ENCODE measurements around the gene OLFM2. TPM values are rescaled to one million over a fixed set of nuclear protein-coding genes. Genes with fewer than 3 reads are reported as not detected.
A peak's percentile ranks its signal among the peaks of the same experiment; 100 is the strongest.

Gene OLFM2
- total RNA-seq, 4 donors from 2014 or later, result 51.5 to 114 (median 101) TPM

- H3K9me3 ChIP-seq, result no peaks in the 10 kb centered on the region
- TF ChIP-seq EP300 (IDR thresholded peaks at IDR 0.05) (no peak), CTCF (IDR thresholded peaks at IDR 0.05) (no peak), POLR2A (IDR thresholded peaks at IDR 0.05) (no peak), POLR2AphosphoS5 (IDR thresholded peaks at IDR 0.05) (no peak)
- H3K4me3 ChIP-seq, result no peak overlapping the region
- H3K4me1 ChIP-seq, result peaks cover 7% of the 10 kb centered on the region
- no peaks in the 10 kb centered on the region for H3K36me3 ChIP-seq
- no peaks in the 10 kb centered on the region for H3K27me3 ChIP-seq
- DNase-seq (ENCODE audit: low spot score in 2 of 2), result no peak
- 75% methylated on average over 3 of the region's 6 CpGs for WGBS
- H3K27ac ChIP-seq, result no peak overlapping the region
These were observed 44.5 kb downstream of the OLFM2 start for GRCh38 chr19:9891609-9892373.

DNA sequence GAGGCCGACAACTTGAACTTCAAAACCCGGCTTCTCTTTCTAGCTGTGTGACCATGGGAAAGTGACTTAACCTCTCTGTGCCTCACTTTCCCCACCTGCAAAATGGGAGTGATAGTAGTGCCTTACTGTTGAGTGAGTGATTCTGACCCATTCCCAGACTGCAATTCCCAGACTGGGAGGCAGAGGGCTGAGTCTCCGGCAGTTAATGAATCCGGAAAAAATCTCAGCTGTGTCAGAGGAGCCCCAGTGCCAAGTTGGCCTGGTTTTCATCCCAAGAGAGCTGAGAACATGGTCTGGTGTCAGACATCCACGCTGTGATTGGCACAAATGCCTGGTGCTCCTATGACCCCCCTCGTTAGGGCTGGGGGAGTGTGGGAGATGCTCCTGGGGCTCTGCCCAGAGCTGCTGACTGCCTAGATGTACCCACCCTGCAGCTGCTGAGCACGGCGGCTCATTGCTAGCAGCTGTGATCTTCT is 51.2 kb downstream of the OLFM2 start:
- Histone ChIP-seq H3K27ac (no peak overlapping the region), H3K36me3 (no peaks in the 10 kb centered on the region), H3K4me1 (peaks cover 5% of the 10 kb centered on the region), H3K27me3 (no peaks in the 10 kb centered on the region), H3K9me3 (no peaks in the 10 kb centered on the region), H3K4me3 (no peak overlapping the region)
- TF ChIP-seq CTCF (IDR thresholded peaks at IDR 0.05) (peak; percentile 31 to 39), POLR2A (IDR thresholded peaks at IDR 0.05) (no peak), POLR2AphosphoS5 (IDR thresholded peaks at IDR 0.05) (no peak), EP300 (IDR thresholded peaks at IDR 0.05) (no peak)
- DNase-seq (ENCODE audit: low spot score in 2 of 2), result no peak
- 49% methylated on average over 4 of the region's 8 CpGs for WGBS

- no peak for TF ChIP-seq POLR2A (IDR thresholded peaks at IDR 0.05)
- TF ChIP-seq EP300 (IDR thresholded peaks at IDR 0.05), result no peak
- no peak for TF ChIP-seq CTCF (IDR thresholded peaks at IDR 0.05)
- WGBS, result 64% methylated on average over 7 of the region's 12 CpGs
- Histone ChIP-seq H3K4me1 (no peaks in the 10 kb centered on the region), H3K9me3 (no peaks in the 10 kb centered on the region), H3K4me3 (no peak overlapping the region), H3K36me3 (no peaks in the 10 kb centered on the region), H3K27ac (peak overlapping the region; percentile 27), H3K27me3 (no peaks in the 10 kb centered on the region)
- DNase-seq (ENCODE audit: low spot score in 2 of 2), result no peak
These were observed 52.6 kb downstream of the OLFM2 start for GRCh38 chr19:9883764-9884163.

GRCh38 chr19:9883231-9883758 is 53.0 kb downstream of the OLFM2 start:
- no peaks in the 10 kb centered on the region for H3K4me1 ChIP-seq
- peak overlapping the region; percentile 27 for H3K27ac ChIP-seq
- 34% methylated on average over 10 of the region's 10 CpGs for WGBS
- TF ChIP-seq CTCF (IDR thresholded peaks at IDR 0.05) (no peak), POLR2A (IDR thresholded peaks at IDR 0.05) (no peak), EP300 (IDR thresholded peaks at IDR 0.05) (no peak), POLR2AphosphoS5 (IDR thresholded peaks at IDR 0.05) (no peak)
- no peaks in the 10 kb centered on the region for H3K27me3 ChIP-seq
- H3K36me3 ChIP-seq, result no peaks in the 10 kb centered on the region
- H3K4me3 ChIP-seq, result no peak overlapping the region
- DNase-seq (ENCODE audit: low spot score in 2 of 2), result no peak
- no peaks in the 10 kb centered on the region for H3K9me3 ChIP-seq

DNA sequence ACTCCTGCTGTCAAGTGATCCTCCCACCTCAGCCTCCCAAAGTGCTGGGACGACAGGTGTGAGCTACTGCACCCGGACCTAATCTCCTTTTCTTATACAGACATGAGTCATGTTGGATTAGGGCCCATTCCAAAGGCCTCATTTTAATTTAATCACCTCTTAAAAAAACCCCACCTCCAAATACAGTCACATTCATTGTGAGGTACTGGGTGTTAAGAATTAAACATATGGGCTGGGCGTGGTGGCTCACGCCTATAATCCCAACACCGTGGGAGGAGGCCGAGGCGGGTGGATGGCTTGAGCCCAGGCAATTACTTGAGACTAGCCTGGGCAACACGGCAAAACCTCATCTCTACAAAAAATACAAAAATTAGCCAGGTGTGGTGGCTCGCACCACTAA is 54.6 kb downstream of the OLFM2 start:
- H3K27me3 ChIP-seq, result no peaks in the 10 kb centered on the region
- TF ChIP-seq CTCF (IDR thresholded peaks at IDR 0.05) (no peak), EP300 (IDR thresholded peaks at IDR 0.05) (no peak)
- no peak overlapping the region for H3K27ac ChIP-seq
- no peak overlapping the region for H3K4me3 ChIP-seq
- no peaks in the 10 kb centered on the region for H3K36me3 ChIP-seq
- no peak for DNase-seq (ENCODE audit: low spot score in 2 of 2)
- WGBS, result 33% methylated on average over 8 of the region's 9 CpGs
- no peaks in the 10 kb centered on the region for H3K4me1 ChIP-seq
- no peaks in the 10 kb centered on the region for H3K9me3 ChIP-seq

Measured in suprapubic skin (tissue), 4 donors.